ENCODE measurements around the gene DDX10.

The DDX10 gene

DNA sequence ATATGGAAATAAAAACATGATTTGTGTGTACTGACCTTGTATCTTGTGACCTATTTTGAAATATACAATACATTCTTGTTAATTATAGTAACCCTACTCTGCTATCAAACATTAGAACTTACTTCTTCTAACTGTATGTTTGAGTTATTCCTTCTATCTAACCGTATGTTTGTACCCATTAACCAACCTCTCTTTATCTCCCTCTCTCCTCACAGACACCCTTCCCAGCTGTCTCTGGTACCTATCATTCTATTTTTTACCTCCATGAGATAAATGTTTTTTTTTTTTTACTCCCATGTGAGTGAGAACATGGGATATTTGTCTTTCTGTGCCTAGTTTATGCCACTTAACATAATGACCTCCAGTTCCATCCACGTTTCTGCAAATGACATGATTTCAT, 128.7 kb downstream of the DDX10 start:
- peaks cover 20% of the 10 kb centered on the region for H3K79me2 ChIP-seq (ENCODE audit: control insufficient read depth, insufficient read depth, low read length, unreplicated experiment)
- H3K4me1 ChIP-seq (ENCODE audit: control insufficient read depth, insufficient read depth, low read length, unreplicated experiment), result peaks cover 2% of the 10 kb centered on the region
- H2AFZ ChIP-seq (ENCODE audit: low read length, unreplicated experiment), result no peak overlapping the region
- H3K4me3 ChIP-seq (ENCODE audit: low read depth, low read length), result no peak overlapping the region
- H3K36me3 ChIP-seq (ENCODE audit: insufficient read depth, low read length), result no peaks in the 10 kb centered on the region
- no peaks in the 10 kb centered on the region for H3K27me3 ChIP-seq (ENCODE audit: insufficient read depth, low read length)
- H3K27ac ChIP-seq (ENCODE audit: low read depth, low read length), result no peak overlapping the region

DNA sequence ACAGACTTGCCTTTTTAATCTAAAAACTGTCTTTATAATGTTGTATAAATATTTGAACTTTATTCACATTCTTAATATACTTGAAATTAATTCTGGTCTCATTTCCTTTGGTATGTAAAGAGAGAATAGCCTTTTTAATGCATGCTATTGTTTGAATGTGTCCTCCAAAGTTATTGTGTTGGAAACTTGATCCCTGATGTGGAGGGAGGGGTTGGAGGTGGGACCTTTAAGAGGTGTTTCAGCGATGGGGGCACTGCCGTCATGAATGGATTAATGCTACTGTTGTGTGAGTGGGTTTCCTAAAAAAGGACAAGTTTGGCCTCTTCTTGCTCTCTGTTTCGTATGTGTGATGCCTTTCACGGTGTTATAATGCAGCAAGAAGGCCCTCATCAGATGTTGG, 131.7 kb downstream of the DDX10 start:
- H3K4me1 ChIP-seq (ENCODE audit: control insufficient read depth, insufficient read depth, low read length, unreplicated experiment), result no peaks in the 10 kb centered on the region
- H3K4me3 ChIP-seq (ENCODE audit: low read depth, low read length), result no peak overlapping the region
- no peaks in the 10 kb centered on the region for H3K27me3 ChIP-seq (ENCODE audit: insufficient read depth, low read length)
- no peaks in the 10 kb centered on the region for H3K36me3 ChIP-seq (ENCODE audit: insufficient read depth, low read length)
- H3K79me2 ChIP-seq (ENCODE audit: control insufficient read depth, insufficient read depth, low read length, unreplicated experiment), result peaks cover 11% of the 10 kb centered on the region
- no peak overlapping the region for H3K27ac ChIP-seq (ENCODE audit: low read depth, low read length)
- no peak overlapping the region for H2AFZ ChIP-seq (ENCODE audit: low read length, unreplicated experiment)

DNA sequence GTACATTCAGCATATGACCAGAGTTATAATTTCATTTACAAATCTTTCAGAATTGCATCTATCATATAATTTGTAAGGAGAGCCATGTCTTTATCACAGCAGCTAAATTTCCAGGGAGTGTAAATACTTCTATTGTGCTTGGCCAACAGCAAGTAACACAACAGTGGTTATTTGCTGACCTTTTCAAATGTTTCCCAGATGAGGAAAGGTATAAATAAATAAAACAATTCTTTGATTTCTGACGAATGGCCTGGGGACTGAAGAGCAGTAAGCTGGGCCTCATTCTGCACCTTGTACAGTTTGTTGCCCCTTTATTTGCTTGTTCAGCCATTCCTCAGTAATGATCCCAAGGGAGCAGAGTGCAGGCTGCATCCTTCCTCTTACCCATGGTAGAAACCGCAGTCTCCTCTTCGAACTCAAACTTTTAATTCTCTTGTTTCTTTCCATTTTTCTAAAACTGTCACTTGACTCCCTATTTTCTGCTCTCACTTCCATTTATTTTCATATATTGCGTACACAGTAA, 132.8 kb downstream of the DDX10 start:
- Histone ChIP-seq H2AFZ (ENCODE audit: low read length, unreplicated experiment) (no peak overlapping the region), H3K36me3 (ENCODE audit: insufficient read depth, low read length) (no peaks in the 10 kb centered on the region), H3K4me1 (ENCODE audit: control insufficient read depth, insufficient read depth, low read length, unreplicated experiment) (no peaks in the 10 kb centered on the region), H3K79me2 (ENCODE audit: control insufficient read depth, insufficient read depth, low read length, unreplicated experiment) (peaks cover 11% of the 10 kb centered on the region), H3K27me3 (ENCODE audit: insufficient read depth, low read length) (no peaks in the 10 kb centered on the region), H3K27ac (ENCODE audit: low read depth, low read length) (no peak overlapping the region), H3K4me3 (ENCODE audit: low read depth, low read length) (no peak overlapping the region)

DNA sequence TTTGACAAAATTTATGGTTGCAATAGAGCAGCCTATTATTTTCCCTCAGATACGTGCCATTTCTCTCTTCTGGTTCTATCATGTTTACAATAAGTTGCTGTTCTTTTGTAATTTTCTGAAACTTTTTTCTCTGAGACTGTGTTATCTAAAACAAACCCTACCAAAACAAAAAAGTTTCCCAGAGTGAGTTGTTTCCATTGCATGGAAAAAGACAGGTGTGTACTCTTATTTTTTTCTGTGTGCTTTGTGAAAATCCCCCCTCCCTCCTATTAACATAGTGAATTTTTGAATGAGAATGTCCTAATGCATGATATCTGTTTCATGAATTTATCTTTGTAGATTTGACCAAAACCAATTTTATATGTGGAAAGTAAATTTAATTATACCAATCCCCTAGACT, 137.6 kb downstream of the DDX10 start:
- Histone ChIP-seq H3K27ac (ENCODE audit: low read depth, low read length) (no peak overlapping the region), H3K27me3 (ENCODE audit: insufficient read depth, low read length) (no peaks in the 10 kb centered on the region), H3K4me1 (ENCODE audit: control insufficient read depth, insufficient read depth, low read length, unreplicated experiment) (no peaks in the 10 kb centered on the region), H3K79me2 (ENCODE audit: control insufficient read depth, insufficient read depth, low read length, unreplicated experiment) (peaks cover 4% of the 10 kb centered on the region), H3K36me3 (ENCODE audit: insufficient read depth, low read length) (no peaks in the 10 kb centered on the region), H3K4me3 (ENCODE audit: low read depth, low read length) (no peak overlapping the region), H2AFZ (ENCODE audit: low read length, unreplicated experiment) (no peak overlapping the region)

DNA sequence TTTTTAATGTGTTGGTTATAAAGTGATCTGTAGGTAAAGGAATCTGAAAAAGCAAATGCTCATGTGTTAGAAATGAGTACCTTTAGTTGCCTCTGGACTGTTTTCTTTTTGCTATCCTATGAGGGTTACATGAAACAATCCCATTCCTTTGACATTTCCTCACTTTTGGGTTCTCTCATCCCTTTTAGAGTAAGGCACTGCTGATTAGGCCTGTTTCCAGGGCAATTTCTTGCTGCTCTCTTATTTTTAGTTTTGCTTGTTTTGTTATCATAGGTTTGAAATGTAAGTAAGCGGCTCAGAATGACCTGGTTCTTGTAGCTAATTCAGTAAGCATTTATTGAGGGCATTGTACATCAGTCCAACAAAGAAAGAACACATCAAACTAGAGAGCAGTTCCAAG, 138.9 kb downstream of the DDX10 start:
- Histone ChIP-seq H3K4me3 (ENCODE audit: low read depth, low read length) (no peak overlapping the region), H2AFZ (ENCODE audit: low read length, unreplicated experiment) (no peak overlapping the region), H3K79me2 (ENCODE audit: control insufficient read depth, insufficient read depth, low read length, unreplicated experiment) (no peaks in the 10 kb centered on the region), H3K27ac (ENCODE audit: low read depth, low read length) (no peak overlapping the region), H3K4me1 (ENCODE audit: control insufficient read depth, insufficient read depth, low read length, unreplicated experiment) (no peaks in the 10 kb centered on the region), H3K27me3 (ENCODE audit: insufficient read depth, low read length) (no peaks in the 10 kb centered on the region), H3K36me3 (ENCODE audit: insufficient read depth, low read length) (no peaks in the 10 kb centered on the region)

GRCh38 chr11:108804511-108804910, 139.6 kb downstream of the DDX10 start:
- Histone ChIP-seq H3K27me3 (ENCODE audit: insufficient read depth, low read length) (no peaks in the 10 kb centered on the region), H3K27ac (ENCODE audit: low read depth, low read length) (no peak overlapping the region), H3K4me3 (ENCODE audit: low read depth, low read length) (no peak overlapping the region), H3K79me2 (ENCODE audit: control insufficient read depth, insufficient read depth, low read length, unreplicated experiment) (no peaks in the 10 kb centered on the region), H3K4me1 (ENCODE audit: control insufficient read depth, insufficient read depth, low read length, unreplicated experiment) (no peaks in the 10 kb centered on the region), H3K36me3 (ENCODE audit: insufficient read depth, low read length) (no peaks in the 10 kb centered on the region), H2AFZ (ENCODE audit: low read length, unreplicated experiment) (no peak overlapping the region)

GRCh38 chr11:108805030-108805429, 140.2 kb downstream of the DDX10 start:
- Histone ChIP-seq H3K4me1 (ENCODE audit: control insufficient read depth, insufficient read depth, low read length, unreplicated experiment) (no peaks in the 10 kb centered on the region), H3K36me3 (ENCODE audit: insufficient read depth, low read length) (no peaks in the 10 kb centered on the region), H2AFZ (ENCODE audit: low read length, unreplicated experiment) (no peak overlapping the region), H3K4me3 (ENCODE audit: low read depth, low read length) (no peak overlapping the region), H3K27ac (ENCODE audit: low read depth, low read length) (no peak overlapping the region), H3K27me3 (ENCODE audit: insufficient read depth, low read length) (no peaks in the 10 kb centered on the region), H3K79me2 (ENCODE audit: control insufficient read depth, insufficient read depth, low read length, unreplicated experiment) (no peaks in the 10 kb centered on the region)

- H3K27ac ChIP-seq (ENCODE audit: low read depth, low read length), result no peak overlapping the region
- no peak overlapping the region for H2AFZ ChIP-seq (ENCODE audit: low read length, unreplicated experiment)
- no peak overlapping the region for H3K4me3 ChIP-seq (ENCODE audit: low read depth, low read length)
- H3K79me2 ChIP-seq (ENCODE audit: control insufficient read depth, insufficient read depth, low read length, unreplicated experiment), result peaks cover 3% of the 10 kb centered on the region
- no peaks in the 10 kb centered on the region for H3K36me3 ChIP-seq (ENCODE audit: insufficient read depth, low read length)
- no peaks in the 10 kb centered on the region for H3K4me1 ChIP-seq (ENCODE audit: control insufficient read depth, insufficient read depth, low read length, unreplicated experiment)
- H3K27me3 ChIP-seq (ENCODE audit: insufficient read depth, low read length), result no peaks in the 10 kb centered on the region
These were observed 142.4 kb downstream of the DDX10 start for GRCh38 chr11:108807262-108807661.

GRCh38 chr11:108813086-108813485, 148.2 kb downstream of the DDX10 start:
- Histone ChIP-seq H3K27ac (ENCODE audit: low read depth, low read length) (no peak overlapping the region), H3K4me3 (ENCODE audit: low read depth, low read length) (no peak overlapping the region), H3K4me1 (ENCODE audit: control insufficient read depth, insufficient read depth, low read length, unreplicated experiment) (no peaks in the 10 kb centered on the region), H2AFZ (ENCODE audit: low read length, unreplicated experiment) (no peak overlapping the region), H3K27me3 (ENCODE audit: insufficient read depth, low read length) (no peaks in the 10 kb centered on the region), H3K36me3 (ENCODE audit: insufficient read depth, low read length) (no peaks in the 10 kb centered on the region), H3K79me2 (ENCODE audit: control insufficient read depth, insufficient read depth, low read length, unreplicated experiment) (peaks cover 5% of the 10 kb centered on the region)

DNA sequence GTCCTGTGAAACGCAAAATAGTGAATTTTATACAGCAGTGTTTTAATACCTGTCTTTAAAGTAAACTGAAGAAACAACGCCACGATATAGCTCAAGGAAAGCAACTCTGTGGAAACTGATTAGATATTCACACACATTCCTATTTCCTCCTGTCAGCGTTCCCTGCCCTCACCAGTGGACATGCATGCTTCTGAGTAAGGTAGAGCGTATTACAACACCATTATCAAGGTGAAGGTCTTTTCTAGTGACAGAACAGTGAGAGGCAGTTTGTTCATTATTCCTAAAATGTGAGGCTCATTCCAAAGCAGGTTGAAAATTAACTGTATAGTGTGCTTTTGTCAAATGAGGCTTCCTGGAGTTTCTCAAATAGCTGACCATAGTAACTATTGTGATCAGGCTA, 153.1 kb downstream of the DDX10 start:
- no peak overlapping the region for H3K27ac ChIP-seq (ENCODE audit: low read depth, low read length)
- no peaks in the 10 kb centered on the region for H3K27me3 ChIP-seq (ENCODE audit: insufficient read depth, low read length)
- no peak overlapping the region for H3K4me3 ChIP-seq (ENCODE audit: low read depth, low read length)
- no peaks in the 10 kb centered on the region for H3K4me1 ChIP-seq (ENCODE audit: control insufficient read depth, insufficient read depth, low read length, unreplicated experiment)
- H2AFZ ChIP-seq (ENCODE audit: low read length, unreplicated experiment), result no peak overlapping the region
- peaks cover 4% of the 10 kb centered on the region for H3K79me2 ChIP-seq (ENCODE audit: control insufficient read depth, insufficient read depth, low read length, unreplicated experiment)
- no peaks in the 10 kb centered on the region for H3K36me3 ChIP-seq (ENCODE audit: insufficient read depth, low read length)

GRCh38 chr11:108818971-108819370, 154.1 kb downstream of the DDX10 start:
- peaks cover 4% of the 10 kb centered on the region for H3K79me2 ChIP-seq (ENCODE audit: control insufficient read depth, insufficient read depth, low read length, unreplicated experiment)
- no peaks in the 10 kb centered on the region for H3K27me3 ChIP-seq (ENCODE audit: insufficient read depth, low read length)
- no peaks in the 10 kb centered on the region for H3K4me1 ChIP-seq (ENCODE audit: control insufficient read depth, insufficient read depth, low read length, unreplicated experiment)
- H2AFZ ChIP-seq (ENCODE audit: low read length, unreplicated experiment), result no peak overlapping the region
- no peak overlapping the region for H3K27ac ChIP-seq (ENCODE audit: low read depth, low read length)
- H3K4me3 ChIP-seq (ENCODE audit: low read depth, low read length), result no peak overlapping the region
- no peaks in the 10 kb centered on the region for H3K36me3 ChIP-seq (ENCODE audit: insufficient read depth, low read length)

All from ACC112 (cell line).